HUDEP-2 (cell line): ENCODE results near the gene MTHFSD.

Source experiments
- DNase-seq, 76 experiments: peaks; one replicate each; lab custom pipeline; 2025; ENCODE audit not compliant: unreplicated experiment in 76 of 76; lab: John Stamatoyannopoulos, UW

The MTHFSD gene

GRCh38 chr16:86555704-86556075 lies 655 bp upstream of the MTHFSD start:
- DNase-seq, result no peak

GRCh38 chr16:86554599-86554916 lies 477 bp downstream of the MTHFSD start:
- no peak for DNase-seq

GRCh38 chr16:86553356-86553755 lies 1.7 kb downstream of the MTHFSD start:
- DNase-seq, result no peak

GRCh38 chr16:86550281-86550680 lies 4.8 kb downstream of the MTHFSD start:
- no peak for DNase-seq

GRCh38 chr16:86549893-86550190 lies 5.2 kb downstream of the MTHFSD start:
- no peak for DNase-seq

- no peak for DNase-seq
Measured at GRCh38 chr16:86549076-86549892, 5.8 kb downstream of the MTHFSD start.

- DNase-seq, result no peak
Measured at GRCh38 chr16:86547286-86547685, 7.7 kb downstream of the MTHFSD start.

GRCh38 chr16:86546638-86547013 lies 8.4 kb downstream of the MTHFSD start:
- DNase-seq, result no peak

- no peak for DNase-seq
Measured at GRCh38 chr16:86545954-86546637, 8.9 kb downstream of the MTHFSD start.

GRCh38 chr16:86545481-86545880 lies 9.6 kb downstream of the MTHFSD start:
- no peak for DNase-seq

GRCh38 chr16:86542756-86543750 lies 12.0 kb downstream of the MTHFSD start:
- no peak for DNase-seq

- no peak for DNase-seq
Measured at GRCh38 chr16:86541560-86541959, 13.5 kb downstream of the MTHFSD start.

GRCh38 chr16:86540894-86541293 lies 14.1 kb downstream of the MTHFSD start:
- no peak for DNase-seq

- DNase-seq, result no peak
Measured at GRCh38 chr16:86538196-86538780, 16.7 kb downstream of the MTHFSD start.

GRCh38 chr16:86537486-86537885 lies 17.5 kb downstream of the MTHFSD start:
- DNase-seq, result no peak

- DNase-seq, result no peak
Measured at GRCh38 chr16:86536621-86537020, 18.4 kb downstream of the MTHFSD start.

GRCh38 chr16:86534779-86535615 lies 20.0 kb downstream of the MTHFSD start:
- no peak for DNase-seq

- DNase-seq, result no peak
Measured at GRCh38 chr16:86533767-86534351, 21.2 kb downstream of the MTHFSD start.

- no peak for DNase-seq
Measured at GRCh38 chr16:86533076-86533475, 22.0 kb downstream of the MTHFSD start.

- DNase-seq, result no peak
Measured at GRCh38 chr16:86532526-86532815, 22.6 kb downstream of the MTHFSD start.
